A172 (cell line): ENCODE data around the gene CMIP. TPM values are rescaled to one million over a fixed set of nuclear protein-coding genes. Genes with fewer than 3 reads are reported as not detected.
"Not testable (repeated sequence)": the region's sequence is repeated elsewhere in the genome, so short reads cannot be mapped to it uniquely, and the experiment has no call there.

Experiments
- DNase-seq: peaks from one replicate; pipeline ENCODE4 v3.0.0-alpha.2; 2015; ENCODE audit warnings: low spot score
- total RNA-seq: library from RNA; depleted of rRNA; stranded (reverse); fragments of >200 nt; shearing (Covaris generic); gene quantifications from 2 replicates; pipeline ENCODE4 v1.2.3, GENCODE V29; 2014

CMIP gene
- total RNA-seq, 1 experiment from 2014 or later, result 5.9 TPM

DNA sequence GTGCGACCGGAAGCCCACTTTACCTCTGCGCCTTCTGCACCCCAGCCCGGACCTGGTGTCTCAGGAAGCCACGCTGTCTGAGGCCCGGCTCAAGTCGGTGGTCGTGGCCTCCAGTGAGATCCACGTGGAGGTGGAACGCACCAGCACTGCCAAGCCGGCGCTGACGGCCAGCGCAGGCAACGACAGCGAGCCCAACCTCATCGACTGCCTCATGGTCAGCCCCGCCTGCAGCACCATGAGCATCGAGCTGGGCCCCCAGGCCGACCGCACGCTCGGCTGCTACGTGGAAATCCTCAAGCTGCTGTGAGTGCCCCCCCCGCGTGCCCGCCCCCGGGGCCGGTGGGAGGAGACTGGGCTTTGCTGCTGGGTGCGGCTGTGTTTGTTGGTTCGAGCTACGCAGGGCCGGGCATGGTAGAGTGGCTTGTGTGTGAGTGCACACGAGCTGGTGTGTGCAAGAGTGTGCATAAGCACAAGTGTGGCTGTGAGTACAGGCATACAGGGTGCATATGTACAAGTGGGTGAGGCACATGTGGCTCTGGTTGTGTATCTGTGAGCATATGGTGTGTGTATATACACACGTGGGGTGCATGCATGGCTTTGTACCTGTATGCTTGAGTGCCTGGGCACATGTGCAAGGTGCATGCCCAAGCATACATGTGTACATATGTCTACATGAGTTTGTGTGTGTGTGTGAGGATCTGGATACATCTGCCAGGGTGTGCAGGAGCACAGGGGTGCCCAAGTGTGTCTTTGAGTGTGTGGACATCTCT lies 233.9 kb downstream of the CMIP start:
- no peak for DNase-seq

DNA sequence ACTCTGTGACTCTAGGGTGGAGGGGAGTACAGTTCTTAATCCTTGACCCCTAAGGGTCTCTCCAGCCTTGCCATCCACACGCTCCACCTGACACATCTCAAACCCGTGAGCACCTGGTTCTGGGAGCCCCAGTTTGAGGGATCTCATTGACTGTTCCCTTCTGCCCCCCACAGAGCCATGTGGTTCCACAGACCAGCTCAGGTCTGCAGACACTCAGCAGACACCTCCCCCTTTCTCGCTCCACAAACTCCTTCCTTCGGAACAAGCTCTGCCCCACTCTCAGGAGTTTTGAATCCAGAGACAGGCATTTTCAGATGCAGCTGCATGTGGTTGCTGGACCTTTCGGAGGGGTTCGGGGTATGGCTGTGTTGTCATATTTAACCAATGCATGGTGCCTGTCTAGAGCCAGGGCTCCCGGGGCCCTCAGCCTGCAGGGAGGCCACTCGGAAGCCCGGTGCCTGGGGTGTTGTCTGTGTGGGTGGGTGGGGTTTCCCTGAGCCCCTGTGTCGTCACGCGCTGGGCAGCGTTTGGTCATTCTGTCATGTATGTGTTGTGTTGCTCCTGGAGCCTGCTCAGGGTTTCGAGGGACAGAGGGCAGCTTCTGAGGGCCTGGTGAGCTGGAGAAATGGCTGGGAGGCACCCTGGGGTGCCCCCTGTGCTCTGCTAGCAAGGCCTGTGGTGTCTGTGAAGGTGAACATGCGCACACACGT lies 235.3 kb downstream of the CMIP start:
- no peak for DNase-seq

DNA sequence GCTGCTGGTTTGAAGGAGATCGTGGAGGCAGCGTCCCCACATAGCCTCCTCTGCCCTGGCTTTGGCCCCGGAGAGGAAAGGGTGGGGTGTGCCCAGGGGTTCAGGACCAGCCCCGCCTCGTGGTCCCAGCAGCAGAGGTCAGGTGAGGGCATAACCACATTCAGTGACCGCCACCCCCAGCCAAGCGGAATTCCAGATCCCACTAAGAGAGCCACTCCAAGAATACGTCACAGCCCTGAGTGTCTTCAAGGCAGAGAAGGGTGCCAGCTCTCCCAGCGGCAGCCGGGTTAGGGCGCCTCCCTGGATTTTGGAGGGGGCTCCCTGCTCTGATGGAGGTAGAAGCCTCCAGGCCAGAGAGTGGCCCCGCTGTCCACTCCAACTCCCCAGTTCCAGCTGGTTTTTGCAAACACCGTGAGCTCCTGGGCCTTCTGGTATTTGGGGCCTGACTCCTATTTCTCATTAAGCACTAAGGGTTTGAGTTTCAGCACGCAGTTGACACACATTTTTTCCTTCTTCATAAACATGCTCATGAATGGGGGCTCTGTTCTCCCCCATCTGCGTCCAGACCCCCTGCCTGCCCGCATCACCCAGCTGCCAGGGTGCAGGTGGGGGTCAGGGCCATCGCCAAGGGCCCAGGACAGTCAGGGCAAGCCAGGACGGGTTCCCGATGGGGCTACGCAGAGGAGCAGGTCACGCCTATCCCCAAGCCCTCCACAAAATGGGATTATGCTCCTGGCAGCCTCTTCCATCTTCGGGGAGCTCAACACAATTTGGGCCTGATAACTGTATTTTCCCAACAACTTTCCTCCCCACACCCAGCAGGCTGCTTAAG lies 236.1 kb downstream of the CMIP start:
- no peak for DNase-seq

DNA sequence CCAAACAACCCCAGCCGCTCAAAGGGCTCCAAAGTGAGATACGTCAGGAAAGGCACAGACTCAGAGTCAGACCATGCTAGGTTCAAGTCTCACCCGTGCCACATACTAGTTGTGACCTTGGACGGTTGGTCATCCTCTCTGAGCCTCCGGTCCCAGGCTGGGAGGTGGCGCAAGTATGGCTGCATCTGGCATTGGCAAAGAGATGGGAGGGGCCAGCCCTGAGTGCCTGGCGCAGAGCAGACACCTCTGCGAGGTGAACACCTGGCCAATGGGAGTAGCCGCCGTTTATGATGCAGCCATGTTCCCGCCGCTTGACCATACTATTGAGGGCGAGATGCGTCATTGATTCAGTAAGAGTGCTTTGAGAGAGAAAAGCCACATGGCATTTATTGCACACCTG lies 236.7 kb downstream of the CMIP start:
- no peak for DNase-seq

DNA sequence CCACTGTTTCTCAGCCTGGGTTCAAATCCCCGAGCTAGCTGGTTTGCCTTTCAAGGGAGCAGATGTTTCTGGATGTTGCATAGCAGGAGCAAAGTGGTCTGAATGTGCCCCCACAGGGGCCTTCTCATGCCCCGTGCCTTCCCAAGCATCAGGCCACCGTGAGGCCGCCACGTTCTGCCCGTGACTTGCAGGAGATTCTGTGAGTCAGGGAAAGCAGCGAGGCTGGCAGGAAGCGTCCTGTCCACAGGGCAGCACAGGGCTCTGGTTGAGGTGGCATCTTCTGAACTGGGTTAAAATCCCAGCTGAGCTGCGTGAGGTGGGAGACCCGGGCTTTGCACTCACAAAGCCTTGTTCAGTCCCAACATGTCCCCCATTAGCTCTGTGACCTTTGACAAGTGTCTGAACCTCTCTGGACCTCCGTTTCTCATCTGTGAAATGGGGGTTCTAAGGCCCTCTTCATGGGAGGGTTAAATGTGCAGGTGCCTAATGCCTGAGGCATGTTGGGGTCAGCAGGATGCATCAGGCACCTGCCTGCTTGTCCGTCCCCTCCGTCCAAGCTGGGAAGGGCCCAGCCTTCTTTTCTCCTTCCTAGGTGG lies 239.7 kb downstream of the CMIP start:
- DNase-seq, result no peak

DNA sequence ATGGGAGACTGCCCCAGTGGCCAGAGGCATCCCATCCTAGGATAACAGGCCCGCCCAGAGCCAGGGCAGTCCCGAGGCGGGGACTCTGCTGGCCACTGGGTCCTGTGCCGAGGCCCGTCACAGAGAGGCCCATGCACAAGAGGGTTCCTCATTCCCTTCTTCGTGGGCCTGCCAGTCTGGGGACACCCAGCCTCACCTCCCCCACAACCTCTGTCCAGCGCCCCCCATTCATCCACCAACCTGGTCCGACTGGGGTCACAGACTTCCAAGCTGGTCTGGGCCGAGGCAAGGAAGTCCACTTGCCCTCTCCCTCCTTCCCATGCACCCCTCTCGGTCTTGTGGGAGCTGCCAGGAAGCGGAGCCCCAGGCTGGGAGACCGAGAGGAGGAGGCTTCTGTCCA lies 240.3 kb downstream of the CMIP start:
- no peak for DNase-seq

DNA sequence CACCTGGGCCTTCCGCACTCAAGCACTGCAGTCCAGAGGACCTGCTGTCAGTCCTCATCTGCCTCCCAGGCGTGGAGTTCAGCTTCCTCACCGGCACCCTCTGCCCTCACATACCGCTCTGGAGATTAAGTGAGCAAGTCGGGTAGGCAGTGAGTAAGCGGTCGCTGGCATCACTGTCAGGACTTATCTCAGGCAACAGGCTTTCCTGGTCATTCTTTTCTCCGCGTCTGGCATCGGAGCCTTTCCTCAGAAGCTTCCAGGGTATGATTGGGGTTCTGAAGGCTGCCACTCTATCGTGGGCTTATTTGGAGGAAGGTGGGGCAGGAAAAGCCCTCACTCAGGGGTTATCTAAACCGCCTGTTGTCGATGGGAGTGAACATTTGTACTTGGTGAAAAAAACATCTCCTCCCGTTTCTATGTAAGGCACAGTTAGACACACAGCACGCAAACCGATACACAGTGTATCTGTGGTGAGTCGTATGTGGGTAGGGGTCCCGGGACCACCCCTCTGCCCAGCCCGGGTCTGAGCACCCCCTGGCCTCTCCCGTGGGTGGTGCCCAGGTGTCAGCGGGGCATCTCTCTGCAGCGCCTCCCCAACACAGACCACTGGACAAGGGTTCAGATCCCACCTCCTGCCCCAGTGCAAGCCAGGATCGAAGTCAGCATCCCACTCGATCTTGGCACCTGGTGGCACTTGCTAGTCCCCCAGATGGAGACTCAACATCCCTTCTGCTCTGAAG lies 242.0 kb downstream of the CMIP start:
- DNase-seq, result no peak

DNA sequence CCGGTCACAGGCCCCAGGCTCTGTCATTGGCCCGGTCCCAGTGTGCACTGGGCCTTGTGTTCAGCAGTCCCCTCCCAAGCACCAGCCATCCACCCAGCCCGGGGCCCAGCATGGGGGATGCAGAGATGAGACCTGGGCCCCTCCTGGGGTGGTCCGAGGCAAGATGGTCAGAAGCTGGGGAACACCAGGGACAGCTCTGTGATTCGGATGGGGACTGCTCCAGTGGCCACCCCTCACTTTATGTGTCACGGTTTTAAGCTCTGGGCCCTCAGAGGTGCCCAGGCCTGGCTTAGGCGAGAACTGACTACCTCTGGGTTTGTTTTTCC lies 242.5 kb downstream of the CMIP start:
- DNase-seq, result no peak

DNA sequence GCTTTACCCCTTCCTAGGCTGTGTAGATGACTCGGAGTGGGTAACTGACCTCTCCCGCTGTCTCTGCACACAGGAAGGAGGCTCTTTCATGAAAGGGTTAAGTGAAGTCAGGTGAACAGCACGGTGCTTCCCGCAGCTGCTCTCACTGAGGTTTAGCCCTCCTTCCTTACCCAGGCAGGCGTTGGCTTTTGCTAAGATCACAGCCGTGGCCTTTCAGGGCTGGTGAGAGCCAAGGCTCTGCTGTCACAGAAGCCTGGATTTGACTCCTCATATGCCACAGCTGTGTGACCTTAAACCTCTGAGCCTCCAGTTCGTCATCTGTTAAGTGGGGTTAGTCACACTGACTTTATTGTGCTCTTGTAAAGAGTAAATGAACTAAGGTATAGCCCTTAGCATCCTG lies 243.6 kb downstream of the CMIP start:
- no peak for DNase-seq

DNA sequence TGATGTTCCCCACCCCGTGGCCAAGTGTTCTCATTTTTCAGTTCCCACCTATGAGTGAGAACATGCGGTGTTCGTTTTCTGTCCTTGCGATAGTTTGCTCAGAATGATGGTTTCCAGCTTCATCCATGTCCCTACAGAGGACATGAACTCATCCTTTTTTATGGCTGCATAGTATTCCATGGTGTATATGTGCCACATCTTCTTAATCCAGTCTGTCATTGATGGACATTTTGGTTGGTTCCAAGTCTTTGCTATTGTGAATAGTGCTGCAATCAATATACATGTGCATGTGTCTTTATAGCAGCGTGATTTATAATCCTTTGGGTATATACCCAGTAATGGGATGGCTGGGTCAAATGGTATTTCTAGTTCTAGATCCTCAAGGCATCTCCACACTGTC lies 244.2 kb downstream of the CMIP start:
- not testable (repeated sequence) for DNase-seq

DNA sequence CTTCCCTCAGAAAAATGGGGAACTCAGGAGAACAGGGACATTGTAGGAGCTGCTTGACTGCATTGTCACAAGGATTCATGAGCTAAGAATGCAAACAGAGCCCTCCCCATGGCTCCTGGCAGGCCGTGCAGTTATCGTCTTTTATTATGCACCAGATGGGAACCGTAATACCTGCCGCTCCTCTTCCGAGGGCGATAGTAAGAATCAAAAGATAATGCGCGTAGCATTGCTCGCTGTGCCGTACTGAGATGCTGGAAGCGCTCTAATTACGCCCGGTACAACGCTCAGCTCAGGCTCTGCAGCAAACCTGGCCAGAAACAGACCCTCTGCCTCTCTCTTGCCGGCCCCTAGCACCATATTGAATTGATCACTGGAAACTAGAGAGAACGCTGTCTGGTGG lies 247.4 kb downstream of the CMIP start:
- DNase-seq, result no peak

DNA sequence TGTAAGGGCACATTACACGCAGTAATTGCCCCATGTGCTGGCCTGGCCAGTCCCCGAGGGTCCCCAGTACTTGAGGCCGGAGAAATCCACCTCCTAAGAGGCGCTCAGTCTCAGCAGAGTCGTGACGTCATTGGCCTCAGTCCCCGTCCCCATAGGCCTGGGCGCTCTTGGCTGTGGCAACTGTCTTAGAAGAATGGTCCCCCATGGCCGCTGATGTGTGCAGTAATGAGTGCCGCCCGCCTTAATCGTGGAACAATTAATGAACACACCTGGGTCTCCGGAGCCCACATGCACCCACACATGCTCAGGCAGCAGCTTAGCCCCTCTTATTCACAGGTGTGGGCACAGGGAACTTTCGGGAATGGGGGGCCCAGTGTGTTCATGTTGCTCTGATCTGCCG lies 248.0 kb downstream of the CMIP start:
- DNase-seq, result no peak

DNA sequence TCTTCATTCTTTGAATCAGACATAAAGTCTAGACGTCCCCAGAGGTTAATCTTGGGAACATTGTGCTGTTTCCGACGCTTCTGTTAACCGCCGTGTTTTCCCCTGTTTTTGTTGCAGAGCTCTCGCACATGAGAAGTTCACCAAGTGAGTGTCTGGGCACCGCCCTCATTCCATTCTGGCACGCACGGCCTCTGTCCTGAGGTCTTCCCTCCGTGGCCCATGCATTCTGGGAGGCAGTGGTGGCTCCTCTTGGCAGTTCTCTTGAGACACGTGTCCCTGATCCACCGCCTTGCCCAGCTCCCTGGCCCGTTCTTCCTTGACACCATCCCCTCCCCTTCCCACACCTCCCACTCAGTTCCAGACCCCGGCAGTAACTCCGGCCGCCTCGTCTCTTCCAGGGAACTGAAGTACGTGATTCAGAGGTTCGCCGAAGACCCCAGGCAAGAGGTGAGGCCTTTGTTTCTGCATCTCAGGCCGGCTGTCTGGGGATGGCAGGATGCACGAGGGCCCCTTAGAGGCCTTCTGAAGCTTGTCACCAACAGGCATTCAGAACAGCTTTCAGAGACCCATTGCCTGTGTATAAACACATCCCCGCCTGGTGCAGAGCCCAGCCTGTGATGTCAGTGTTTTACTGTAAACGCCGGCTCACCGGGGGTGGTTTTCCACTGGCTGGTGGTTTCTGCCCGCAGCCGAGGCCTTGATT lies 248.6 kb downstream of the CMIP start:
- no peak for DNase-seq

DNA sequence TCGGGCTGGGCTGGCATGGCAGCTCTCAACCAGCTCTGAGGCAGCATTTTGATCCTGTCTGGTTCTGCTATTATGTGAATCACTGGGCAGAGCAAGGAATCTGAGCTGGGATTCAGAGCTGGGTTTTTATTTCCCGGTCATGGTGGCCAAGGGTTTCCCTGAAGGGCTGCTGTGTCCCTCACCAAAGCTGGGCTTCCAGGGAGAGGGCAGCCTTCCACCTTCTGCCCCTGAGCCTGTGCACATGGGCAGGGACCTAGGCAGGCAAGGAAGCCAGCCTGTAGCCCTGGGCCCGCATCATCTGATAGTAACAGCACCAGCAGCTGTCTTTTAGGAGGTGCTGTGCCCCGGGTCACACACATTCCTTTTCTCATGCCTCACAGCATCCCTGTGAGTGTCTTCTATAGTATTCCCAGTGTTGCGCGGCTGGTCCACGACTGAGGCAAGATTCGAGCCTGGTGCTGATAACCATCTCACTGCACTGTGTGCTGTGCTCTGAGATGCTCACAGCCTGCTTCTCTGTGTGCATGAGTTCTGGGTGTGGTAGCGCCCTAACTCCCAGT lies 249.2 kb downstream of the CMIP start:
- DNase-seq, result no peak

DNA sequence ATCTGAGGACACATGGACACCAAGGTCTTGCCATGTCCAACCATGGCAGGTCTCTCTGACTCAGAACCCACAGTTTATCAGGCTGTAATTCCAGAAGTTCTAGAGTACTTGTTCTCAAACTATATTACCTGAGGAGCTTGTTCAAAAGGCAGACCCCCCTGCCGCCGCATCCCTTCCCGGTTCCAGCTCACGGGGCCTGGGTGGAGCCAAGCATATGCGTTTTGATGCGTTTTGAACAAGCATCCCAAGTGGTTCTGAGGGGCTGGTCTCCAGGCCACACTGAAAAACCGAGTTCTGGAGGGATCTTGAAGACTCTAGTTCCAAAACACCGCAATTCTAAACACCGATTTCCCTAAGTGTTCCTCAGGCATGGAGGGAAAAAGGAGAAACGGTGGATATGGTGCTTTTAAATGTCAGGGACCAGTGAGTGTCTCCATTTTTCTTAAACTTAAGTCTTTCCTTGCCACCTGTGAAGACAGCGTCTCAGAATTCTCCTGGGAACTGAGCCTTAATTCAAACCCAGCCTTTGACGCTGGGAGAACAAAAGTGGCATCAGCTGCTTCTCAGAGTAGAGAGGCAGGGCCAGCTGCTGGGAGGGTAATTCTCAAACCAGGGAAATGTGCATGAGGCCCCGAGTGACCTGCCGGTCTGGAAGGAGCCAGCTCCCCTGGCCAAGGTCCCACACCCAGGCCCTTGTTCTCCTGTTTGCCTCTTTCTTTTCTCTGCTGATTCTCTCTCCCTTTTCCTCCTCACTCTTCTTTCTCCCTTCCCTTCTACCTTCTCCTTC lies 250.1 kb downstream of the CMIP start:
- no peak for DNase-seq

DNA sequence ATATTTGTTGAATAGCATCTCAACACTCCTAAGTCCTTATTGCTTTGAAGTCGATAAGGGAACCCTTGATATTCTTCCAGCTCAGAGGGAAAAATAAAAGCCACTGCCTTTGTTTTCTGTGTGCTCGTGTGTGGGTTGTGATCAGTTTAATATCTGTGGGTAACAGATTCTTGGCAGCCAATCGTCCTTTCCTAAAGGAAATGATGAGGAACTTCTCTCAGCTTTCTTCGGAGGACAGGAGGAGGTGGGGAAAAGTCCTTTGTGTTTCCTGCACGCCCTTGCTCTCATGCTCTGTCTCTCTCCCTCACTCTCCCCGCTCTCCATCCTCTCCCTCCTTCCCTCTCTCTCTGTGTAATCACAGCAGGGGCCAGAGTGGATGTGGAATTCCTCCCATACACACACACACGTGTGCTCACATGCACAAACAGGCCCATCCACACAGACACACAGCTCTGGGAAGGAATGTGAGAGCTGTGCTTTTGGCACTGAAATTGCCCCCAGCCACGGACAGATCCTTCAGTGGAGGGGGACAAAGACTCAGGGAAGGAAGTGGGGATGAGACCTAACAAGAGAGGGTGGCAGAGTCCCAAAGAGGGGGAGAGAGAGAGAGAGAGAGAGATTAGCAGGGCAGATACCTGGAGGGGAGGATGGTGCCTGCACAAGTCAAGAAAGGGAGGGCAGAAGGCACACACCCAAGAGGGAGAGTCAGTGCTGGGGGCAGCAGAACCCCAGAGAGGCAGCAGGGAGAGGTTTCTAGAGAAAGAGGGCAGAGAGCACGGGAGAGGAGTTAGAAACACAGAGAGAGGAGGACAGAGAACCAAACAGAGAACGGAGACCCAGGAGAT lies 250.9 kb downstream of the CMIP start:
- no peak for DNase-seq

DNA sequence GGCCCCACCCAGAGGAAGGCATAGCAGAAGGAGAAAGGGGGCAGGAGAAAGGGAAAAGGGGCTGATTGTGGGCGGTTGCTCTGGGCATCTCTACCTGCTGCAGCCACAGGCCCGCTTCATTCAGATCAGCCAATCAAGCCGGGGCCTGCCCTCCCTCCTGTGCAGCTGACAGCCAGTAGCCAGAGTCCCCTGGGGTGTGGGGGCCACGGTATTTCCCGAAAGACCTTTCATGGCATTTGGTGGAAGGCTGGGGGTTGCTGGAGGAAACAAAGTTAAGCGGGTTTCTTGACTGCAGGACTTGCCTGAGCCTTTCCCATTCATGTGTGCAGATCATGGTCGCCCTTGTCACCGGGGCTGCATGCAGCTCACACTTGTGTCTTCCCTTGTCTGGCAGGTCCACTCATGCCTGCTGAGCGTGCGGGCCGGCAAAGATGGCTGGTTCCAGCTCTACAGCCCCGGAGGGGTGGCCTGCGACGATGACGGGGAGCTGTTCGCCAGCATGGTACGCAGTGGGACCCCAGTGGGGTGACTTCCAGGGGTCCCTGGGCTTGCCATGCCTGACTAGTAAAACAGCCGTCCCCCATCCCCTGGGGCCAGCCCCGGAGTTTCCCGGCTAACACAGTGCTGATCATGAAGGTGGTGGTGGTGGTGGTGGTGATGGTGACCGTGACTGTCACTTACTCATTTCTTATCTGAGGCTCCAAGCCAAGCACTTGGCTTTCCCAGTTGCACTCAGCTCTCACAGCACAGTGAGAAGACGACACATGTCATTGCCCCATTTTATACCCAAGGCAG lies 251.8 kb downstream of the CMIP start:
- DNase-seq, result no peak

DNA sequence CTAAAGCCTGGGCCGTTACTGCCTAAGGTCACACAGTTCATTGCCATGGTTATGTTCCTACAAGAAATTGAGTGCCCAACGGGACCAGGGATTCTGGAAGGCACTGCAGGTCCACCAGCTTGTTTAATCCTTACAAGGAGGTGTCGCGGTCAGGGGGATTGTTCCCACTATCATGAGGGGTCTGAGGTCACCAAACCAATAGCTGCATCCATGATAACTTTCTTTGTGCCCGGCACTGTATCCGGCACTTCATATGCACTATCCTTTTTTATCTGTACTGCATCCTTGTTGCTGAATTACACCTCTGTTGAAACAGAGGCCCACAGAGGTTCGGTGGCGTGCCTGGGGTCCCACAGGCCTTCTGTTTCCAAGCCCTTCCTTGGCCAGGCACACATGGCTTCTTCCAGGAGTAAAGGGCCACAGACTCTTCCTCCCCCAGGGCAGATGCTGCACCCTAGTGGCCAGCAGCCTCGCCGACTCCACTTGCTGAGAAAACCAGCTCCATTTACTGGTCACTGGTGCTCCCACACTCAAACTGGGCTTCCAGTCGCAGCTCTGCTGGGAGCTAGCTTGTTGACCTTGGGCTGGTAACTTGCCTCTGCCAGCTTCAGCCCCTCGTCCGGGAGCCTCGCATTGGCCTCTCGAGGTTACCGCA lies 252.5 kb downstream of the CMIP start:
- peak; percentile 47 for DNase-seq
